ENCODE data around the gene DMD. TPM values are rescaled to one million over a fixed set of nuclear protein-coding genes. Genes with fewer than 3 reads are reported as not detected.

DMD gene
- total RNA-seq, 1 donor from 2014 or later = 143 TPM

- intact Hi-C loops (cut with micrococcal nuclease) = no loop called here
- H3K36me3 ChIP-seq = no peaks in the 10 kb centered on the region
These were observed 2083.6 kb downstream of the DMD start for GRCh38 chrX:31127716-31128115.

GRCh38 chrX:31126205-31126604, 2085.1 kb downstream of the DMD start:
- Histone ChIP-seq H3K27me3 (ENCODE audit: low read depth) (no peaks in the 10 kb centered on the region), H3K9me3 (replicated peaks) (no peaks in the 10 kb centered on the region), H3K4me1 (peaks cover 52% of the 10 kb centered on the region), H3K36me3 (no peaks in the 10 kb centered on the region), H3K27ac (replicated peaks) (peak overlapping the region; percentile 16), H3K4me3 (no peak overlapping the region)
- TF ChIP-seq CTCF (IDR thresholded peaks at IDR 0.05; ENCODE audit: borderline replicate concordance) = no peak
- intact Hi-C loops (cut with micrococcal nuclease) = no loop called here
- DNase-seq = no peak

More at GRCh38 chrX:31127716-31128115, 2083.6 kb downstream of the DMD start:
- TF ChIP-seq CTCF (IDR thresholded peaks at IDR 0.05; ENCODE audit: borderline replicate concordance) = no peak
- Histone ChIP-seq H3K9me3 (replicated peaks) (no peaks in the 10 kb centered on the region), H3K4me3 (no peak overlapping the region), H3K27me3 (ENCODE audit: low read depth) (no peaks in the 10 kb centered on the region), H3K4me1 (peaks cover 58% of the 10 kb centered on the region), H3K27ac (replicated peaks) (no peak overlapping the region)
- no peak for DNase-seq

GRCh38 chrX:31124536-31124935, 2086.8 kb downstream of the DMD start:
- Histone ChIP-seq H3K36me3 (peaks cover 7% of the 10 kb centered on the region), H3K27me3 (ENCODE audit: low read depth) (no peaks in the 10 kb centered on the region), H3K9me3 (replicated peaks) (no peaks in the 10 kb centered on the region), H3K27ac (replicated peaks) (peak overlapping the region; percentile 38), H3K4me3 (no peak overlapping the region), H3K4me1 (peaks cover 38% of the 10 kb centered on the region)
- no peak for TF ChIP-seq CTCF (IDR thresholded peaks at IDR 0.05; ENCODE audit: borderline replicate concordance)
- no peak for DNase-seq
- intact Hi-C loops (cut with micrococcal nuclease) = no loop called here

GRCh38 chrX:31123335-31123734, 2088.0 kb downstream of the DMD start:
- peaks cover 33% of the 10 kb centered on the region for H3K4me1 ChIP-seq
- TF ChIP-seq CTCF (IDR thresholded peaks at IDR 0.05; ENCODE audit: borderline replicate concordance) = no peak
- intact Hi-C loops (cut with micrococcal nuclease) = no loop called here
- H3K27ac ChIP-seq (replicated peaks) = peak overlapping the region; percentile 38
- no peak for DNase-seq
- H3K9me3 ChIP-seq (replicated peaks) = no peaks in the 10 kb centered on the region
- H3K36me3 ChIP-seq = peaks cover 7% of the 10 kb centered on the region
- no peak overlapping the region for H3K4me3 ChIP-seq
- no peaks in the 10 kb centered on the region for H3K27me3 ChIP-seq (ENCODE audit: low read depth)

- intact Hi-C loops (cut with micrococcal nuclease) = no loop called here
- DNase-seq = no peak
- H3K4me3 ChIP-seq = no peak overlapping the region
- H3K4me1 ChIP-seq = no peaks in the 10 kb centered on the region
- peaks cover 7% of the 10 kb centered on the region for H3K36me3 ChIP-seq
- H3K9me3 ChIP-seq (replicated peaks) = no peaks in the 10 kb centered on the region
- TF ChIP-seq CTCF (IDR thresholded peaks at IDR 0.05; ENCODE audit: borderline replicate concordance) = no peak
- no peak overlapping the region for H3K27ac ChIP-seq (replicated peaks)
- no peaks in the 10 kb centered on the region for H3K27me3 ChIP-seq (ENCODE audit: low read depth)
These were observed 2094.1 kb downstream of the DMD start for GRCh38 chrX:31117266-31117665.

GRCh38 chrX:31115398-31115797, 2096.0 kb downstream of the DMD start:
- no peak for TF ChIP-seq CTCF (IDR thresholded peaks at IDR 0.05; ENCODE audit: borderline replicate concordance)
- no peak overlapping the region for H3K27ac ChIP-seq (replicated peaks)

More at GRCh38 chrX:31115398-31115797, 2096.0 kb downstream of the DMD start:
- no peaks in the 10 kb centered on the region for H3K27me3 ChIP-seq (ENCODE audit: low read depth)
- no peaks in the 10 kb centered on the region for H3K4me1 ChIP-seq
- H3K4me3 ChIP-seq = no peak overlapping the region
- DNase-seq = no peak
- H3K36me3 ChIP-seq = peaks cover 4% of the 10 kb centered on the region
- intact Hi-C loops (cut with micrococcal nuclease) = no loop called here
- H3K9me3 ChIP-seq (replicated peaks) = no peaks in the 10 kb centered on the region
